Activated CD8-positive, alpha-beta T cell treated with anti-CD3 and anti-CD28 coated beads for 36 hours (primary cell): ENCODE data around the gene CHERP. TPM values are rescaled to one million over a fixed set of nuclear protein-coding genes. Genes with fewer than 3 reads are reported as not detected.

Source experiments
- ATAC-seq: fragments of 200-7000 bp; cut with Tn5 transposase; one replicate; pipeline ENCODE4 v1.10.0; 2021; ENCODE audit warnings: mild to moderate bottlenecking, moderate library complexity
- CTCF ChIA-PET: fragments of 350-600 bp; sonication (Branson Sonifier 250); formaldehyde crosslinking; loops from one replicate; lab custom pipeline; 2021; ENCODE audit warnings: antibody characterized with exemption; lab: Charles Lee
- POLR2A ChIA-PET: fragments of 350-600 bp; sonication (Branson Sonifier 250); formaldehyde crosslinking; loops from one replicate; lab custom pipeline; 2021; ENCODE audit warnings: antibody characterized with exemption; lab: Charles Lee
- DNase-seq: peaks from one replicate; pipeline ENCODE4 v3.0.0-alpha.2; 2020
- H3K27ac Mint-ChIP-seq: one replicate; pipeline ENCODE4 v1.8.0; 2021; ENCODE audit warnings: mild to moderate bottlenecking, mixed read lengths
- H3K27me3 Mint-ChIP-seq: one replicate; pipeline ENCODE4 v1.8.0; 2021; ENCODE audit warnings: mixed read lengths
- H3K36me3 Mint-ChIP-seq: one replicate; pipeline ENCODE4 v1.8.0; 2021; ENCODE audit warnings: low read depth, mixed read lengths
- H3K4me1 Mint-ChIP-seq: one replicate; pipeline ENCODE4 v1.8.0; 2021; ENCODE audit warnings: low read depth, mixed read lengths
- H3K4me3 Mint-ChIP-seq: one replicate; pipeline ENCODE4 v1.8.0; 2021; ENCODE audit warnings: mild to moderate bottlenecking, moderate library complexity, mixed read lengths
- H3K9me3 Mint-ChIP-seq: one replicate; pipeline ENCODE4 v1.8.0; 2021; ENCODE audit warnings: mixed read lengths
- intact Hi-C: fragments of 100-400 bp; cut with micrococcal nuclease; formaldehyde crosslinking; loops from one replicate; pipeline ENCODE4 v1.10.0; 2022
- total RNA-seq, 2 experiments: library from RNA; stranded (reverse); gene quantifications; one replicate each; pipeline ENCODE4 v1.2.3, GENCODE V29; 2021
- TF ChIP-seq, protein P1 (sequence below): fragments of 200-600 bp; IDR thresholded peaks from one replicate; pipeline ENCODE4 v1.8.0; 2022; ENCODE audit warnings: antibody characterized with exemption, mild to moderate bottlenecking

The CHERP gene
- total RNA-seq, 2 experiments from 2014 or later = 57.5 to 59.6 TPM

DNA sequence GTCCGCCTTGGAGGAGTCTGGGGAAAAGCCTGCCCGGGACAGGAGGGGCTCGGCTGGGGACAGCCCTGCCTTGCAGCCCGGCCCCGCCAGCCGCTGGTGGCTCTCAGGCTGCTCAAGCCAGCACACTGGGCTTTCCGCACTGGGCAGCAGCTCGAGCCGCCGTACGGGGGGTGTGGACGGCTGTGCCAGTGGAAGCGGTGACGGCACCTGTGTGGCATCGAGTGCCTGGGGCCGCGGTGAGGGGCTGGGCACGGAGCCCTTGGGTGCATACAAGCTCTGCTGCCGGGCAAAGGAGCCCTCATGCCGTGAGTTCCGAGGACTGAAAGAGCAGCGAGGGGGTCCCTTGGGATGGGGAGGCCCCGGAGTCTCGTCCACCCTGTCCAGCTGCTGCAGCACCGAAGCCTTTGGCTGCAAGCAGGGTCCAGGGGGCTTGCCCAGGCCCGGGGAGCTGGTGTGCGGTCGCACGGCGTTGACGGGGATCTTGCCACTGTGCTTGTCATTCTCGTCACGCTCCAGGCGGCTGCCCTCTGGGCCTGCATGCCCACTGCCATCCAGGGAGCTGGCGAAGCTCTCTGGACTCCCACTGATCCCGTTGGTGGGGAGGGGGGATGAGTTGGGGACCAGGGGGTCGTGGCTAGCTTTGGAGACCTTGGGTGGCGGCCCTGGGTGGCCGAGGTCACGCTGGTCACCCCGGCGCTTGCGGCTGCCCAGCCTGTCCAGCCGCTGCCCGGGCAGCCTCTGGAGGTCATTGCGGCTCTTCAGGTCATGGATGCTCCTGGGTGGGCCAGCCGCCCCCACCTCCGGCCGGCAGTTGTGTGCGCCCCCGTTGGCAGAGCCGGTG is 34.7 kb upstream of the CHERP start:
- ATAC-seq (no peak), DNase-seq (no peak)
- H3K27me3 Mint-ChIP-seq = no peaks in the 10 kb centered on the region
- H3K27ac Mint-ChIP-seq = no peak overlapping the region
- intact Hi-C loops = no loop called here
- peaks cover 38% of the 10 kb centered on the region for H3K36me3 Mint-ChIP-seq
- peaks cover 52% of the 10 kb centered on the region for H3K4me1 Mint-ChIP-seq
- TF ChIP-seq, protein P1, sequence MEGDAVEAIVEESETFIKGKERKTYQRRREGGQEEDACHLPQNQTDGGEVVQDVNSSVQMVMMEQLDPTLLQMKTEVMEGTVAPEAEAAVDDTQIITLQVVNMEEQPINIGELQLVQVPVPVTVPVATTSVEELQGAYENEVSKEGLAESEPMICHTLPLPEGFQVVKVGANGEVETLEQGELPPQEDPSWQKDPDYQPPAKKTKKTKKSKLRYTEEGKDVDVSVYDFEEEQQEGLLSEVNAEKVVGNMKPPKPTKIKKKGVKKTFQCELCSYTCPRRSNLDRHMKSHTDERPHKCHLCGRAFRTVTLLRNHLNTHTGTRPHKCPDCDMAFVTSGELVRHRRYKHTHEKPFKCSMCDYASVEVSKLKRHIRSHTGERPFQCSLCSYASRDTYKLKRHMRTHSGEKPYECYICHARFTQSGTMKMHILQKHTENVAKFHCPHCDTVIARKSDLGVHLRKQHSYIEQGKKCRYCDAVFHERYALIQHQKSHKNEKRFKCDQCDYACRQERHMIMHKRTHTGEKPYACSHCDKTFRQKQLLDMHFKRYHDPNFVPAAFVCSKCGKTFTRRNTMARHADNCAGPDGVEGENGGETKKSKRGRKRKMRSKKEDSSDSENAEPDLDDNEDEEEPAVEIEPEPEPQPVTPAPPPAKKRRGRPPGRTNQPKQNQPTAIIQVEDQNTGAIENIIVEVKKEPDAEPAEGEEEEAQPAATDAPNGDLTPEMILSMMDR = no peak
- no peak overlapping the region for H3K4me3 Mint-ChIP-seq
- ChIA-PET POLR2A (interaction anchor here (0.7 to 9.4 kb wide), 2 partner anchors 9 to 59 kb away, joined by 3 to 84 read pairs; no protein-coding TSS in a partner anchor), CTCF (no interaction called here)
- H3K9me3 Mint-ChIP-seq = no peaks in the 10 kb centered on the region

DNA sequence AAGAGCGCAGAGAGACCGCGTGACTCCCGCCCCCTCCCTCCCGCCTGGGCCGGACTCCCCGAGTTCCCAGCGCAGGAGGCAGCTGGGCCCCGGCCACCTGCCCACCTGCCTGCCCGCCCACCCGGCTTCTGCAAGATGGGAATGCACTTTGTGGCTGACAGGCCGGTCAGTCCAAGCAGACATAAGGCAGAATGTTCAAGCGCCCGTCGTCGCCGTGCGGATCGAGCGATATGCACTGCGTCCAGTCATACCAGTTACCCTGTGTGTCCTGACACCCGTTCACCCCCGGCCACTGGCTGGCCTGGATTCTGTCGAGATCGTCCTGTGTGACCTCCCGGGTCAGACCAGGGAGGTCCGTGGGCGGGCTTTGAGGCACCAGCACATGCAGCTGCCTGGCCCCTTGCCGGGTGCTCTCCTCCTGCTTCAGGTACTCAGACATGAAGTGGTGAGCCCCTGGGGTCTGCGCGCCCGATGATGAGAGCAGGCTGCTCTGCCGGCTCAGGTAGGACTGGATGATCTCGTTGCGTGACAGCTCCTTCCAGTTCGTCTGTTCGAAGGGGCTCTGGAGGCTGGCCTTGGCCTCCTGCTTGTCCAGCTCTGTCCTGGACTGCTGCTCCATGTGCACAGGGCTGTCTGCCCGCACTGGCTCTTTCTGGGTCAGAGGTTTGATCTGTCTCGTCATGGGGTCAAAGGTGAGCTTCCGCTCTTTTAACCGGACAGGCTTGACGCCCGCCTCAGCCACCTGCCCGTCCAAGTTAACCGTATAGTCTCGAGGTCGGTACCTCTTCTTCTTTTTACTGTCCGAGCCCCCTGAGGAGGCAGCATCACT is 33.8 kb upstream of the CHERP start:
- intact Hi-C loops = no loop called here
- no peak overlapping the region for H3K4me3 Mint-ChIP-seq
- H3K36me3 Mint-ChIP-seq = peaks cover 41% of the 10 kb centered on the region
- no peaks in the 10 kb centered on the region for H3K9me3 Mint-ChIP-seq
- ChIA-PET POLR2A (interaction anchor here (1.1 to 9.4 kb wide), 2 partner anchors 10 to 40 kb away, joined by 3 to 84 read pairs; no protein-coding TSS in a partner anchor), CTCF (no interaction called here)
- peaks cover 55% of the 10 kb centered on the region for H3K4me1 Mint-ChIP-seq
- TF ChIP-seq, protein P1 = no peak
- no peak for DNase-seq
- no peaks in the 10 kb centered on the region for H3K27me3 Mint-ChIP-seq
- no peak for ATAC-seq
- peak overlapping the region; percentile 99 for H3K27ac Mint-ChIP-seq

DNA sequence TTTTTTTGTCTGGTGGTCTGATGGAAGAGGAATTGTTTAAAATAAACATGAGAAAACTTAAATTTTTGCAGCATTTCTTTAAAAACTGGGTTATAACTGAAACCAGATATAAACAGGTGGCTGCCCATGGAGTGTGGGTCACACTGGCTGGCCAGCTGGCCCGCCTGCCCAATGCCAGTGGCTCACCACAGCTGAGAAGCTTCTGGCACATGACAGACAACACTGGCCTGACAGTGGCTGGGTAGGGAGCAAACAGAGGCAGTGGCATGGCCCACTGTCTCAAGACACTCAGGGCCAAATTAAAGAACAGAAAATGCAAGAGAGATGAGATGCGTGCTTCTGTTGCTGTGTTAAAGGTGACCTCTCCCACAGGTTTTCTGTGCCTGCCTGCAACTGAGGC is 33.0 kb upstream of the CHERP start:
- TF ChIP-seq, protein P1 = no peak
- POLR2A ChIA-PET = interaction anchor here (1.1 to 9.4 kb wide), 2 partner anchors 11 to 41 kb away, joined by 3 to 84 read pairs; no protein-coding TSS in a partner anchor
- CTCF ChIA-PET = no interaction called here
- Mint-ChIP-seq H3K27me3 (no peaks in the 10 kb centered on the region), H3K4me1 (peaks cover 59% of the 10 kb centered on the region), H3K36me3 (peaks cover 46% of the 10 kb centered on the region), H3K9me3 (no peaks in the 10 kb centered on the region), H3K27ac (peak overlapping the region; percentile 99), H3K4me3 (peak overlapping the region; percentile 2)
- intact Hi-C loops = no loop called here
- no peak for DNase-seq
- no peak for ATAC-seq

DNA sequence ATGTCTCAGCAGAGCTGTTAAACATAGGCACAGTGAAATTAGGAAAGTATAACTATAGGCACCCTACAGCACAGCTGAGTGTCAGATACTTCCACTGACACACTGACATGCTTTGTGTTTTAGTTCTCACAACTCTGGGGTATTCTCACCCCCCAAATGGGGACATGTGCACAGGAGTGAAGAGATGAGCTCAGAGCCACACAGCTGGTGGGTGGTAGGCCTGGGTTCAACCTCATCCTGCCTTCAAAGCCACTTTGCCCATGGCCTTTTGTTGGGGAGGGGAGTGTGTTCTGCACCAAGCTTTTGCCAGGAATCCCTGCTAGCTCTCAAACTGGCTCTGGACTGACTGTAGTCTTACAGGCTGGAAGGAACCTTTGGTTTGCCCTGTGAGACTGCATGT is 31.7 kb upstream of the CHERP start:
- Mint-ChIP-seq H3K36me3 (peaks cover 52% of the 10 kb centered on the region), H3K4me1 (peaks cover 56% of the 10 kb centered on the region), H3K9me3 (no peaks in the 10 kb centered on the region), H3K27ac (peak overlapping the region; percentile 99), H3K27me3 (no peaks in the 10 kb centered on the region), H3K4me3 (peak overlapping the region; percentile 100)
- TF ChIP-seq, protein P1 = no peak
- ATAC-seq (no peak), DNase-seq (no peak)
- intact Hi-C loops = no loop called here
- CTCF ChIA-PET = interaction anchor here (0.9 to 2.1 kb wide), 4 partner anchors 10 to 51 kb away, joined by 3 to 14 read pairs (median 4); no protein-coding TSS in a partner anchor
- POLR2A ChIA-PET = interaction anchor here (0.7 to 9.4 kb wide), 7 partner anchors 12 to 55 kb away, joined by 3 to 84 read pairs (median 3); partner anchors contain the start of gene CHERP
